CD14-positive monocyte (primary cell): ENCODE results near the gene MAST4. TPM values are rescaled to one million over a fixed set of nuclear protein-coding genes. Genes with fewer than 3 reads are reported as not detected.

Source experiments
- DNase-seq, 3 donors: peaks; one replicate each; pipeline ENCODE4 v3.0.0-alpha.2; 2011 to 2022
- H2AFZ ChIP-seq: 2 replicates; pipeline ENCODE4 v1.6.0; 2012; ENCODE audit warnings: mild to moderate bottlenecking, low read depth, low read length, inconsistent platforms; ENCODE audit not compliant: insufficient read depth, poor library complexity, severe bottlenecking
- H3K27ac ChIP-seq, 2 donors: 1 replicate in 1 of 2; 2 replicates in 1 of 2; pipeline ENCODE4 v1.5.1; 2012 to 2013; ENCODE audit warnings: low read length in 2 of 2, control low read depth in 1 of 2, inconsistent platforms in 1 of 2, low read depth in 1 of 2, mild to moderate bottlenecking in 1 of 2
- H3K27me3 ChIP-seq, 2 donors: one replicate each; pipeline versions ENCODE4 v1.6.0 to v1.6.1; 2011 to 2013; ENCODE audit warnings: low read length in 2 of 2; ENCODE audit not compliant: control insufficient read depth in 2 of 2, insufficient read depth in 2 of 2
- H3K36me3 ChIP-seq, 2 donors: replicated peaks in 1 of 2; 1 replicate in 1 of 2; 2 replicates in 1 of 2; pipeline versions ENCODE4 v1.5.1 to v1.6.1; 2012 to 2013; ENCODE audit warnings: low read length in 2 of 2, control low read depth in 1 of 2, inconsistent platforms in 1 of 2, mild to moderate bottlenecking in 1 of 2; ENCODE audit not compliant: insufficient read depth in 2 of 2, control insufficient read depth in 1 of 2
- H3K4me1 ChIP-seq, 2 donors: 1 replicate in 1 of 2; 2 replicates in 1 of 2; pipeline versions ENCODE4 v1.5.1 to v1.6.1; 2012 to 2013; ENCODE audit warnings: low read length in 2 of 2, control low read depth in 1 of 2, inconsistent platforms in 1 of 2, mild to moderate bottlenecking in 1 of 2, moderate library complexity in 1 of 2; ENCODE audit not compliant: insufficient read depth in 2 of 2, control insufficient read depth in 1 of 2
- H3K4me2 ChIP-seq: replicated peaks from 2 replicates; pipeline ENCODE3; 2012; ENCODE audit warnings: low read length, moderate library complexity, mild to moderate bottlenecking; ENCODE audit not compliant: poor library complexity, severe bottlenecking; ENCODE audit errors: extremely low read depth
- H3K4me3 ChIP-seq, 3 experiments: fragments of 200-600 bp in 1 of 3; sonication (generic) in 1 of 3; replicated peaks in 1 of 3; 1 replicate in 2 of 3; 2 replicates in 1 of 3; pipeline ENCODE4 v1.5.1; 2011 to 2013; ENCODE audit warnings: low read length in 3 of 3, mild to moderate bottlenecking in 3 of 3, control low read depth in 2 of 3, low read depth in 2 of 3, inconsistent platforms in 1 of 3, moderate library complexity in 1 of 3
- H3K79me2 ChIP-seq: 2 replicates; pipeline ENCODE4 v1.6.0; 2012; ENCODE audit warnings: mild to moderate bottlenecking, control low read depth, inconsistent platforms, low read length, moderate library complexity; ENCODE audit not compliant: insufficient read depth
- H3K9ac ChIP-seq: 2 replicates; pipeline ENCODE4 v1.6.0; 2017; ENCODE audit warnings: low read length, mild to moderate bottlenecking; ENCODE audit not compliant: insufficient read depth, poor library complexity, severe bottlenecking
- H3K9me3 ChIP-seq, 2 donors: replicated peaks in 1 of 2; 1 replicate in 1 of 2; 2 replicates in 1 of 2; pipeline versions ENCODE4 v1.5.1 to v1.6.1; 2012 to 2013; ENCODE audit warnings: low read length in 2 of 2, control low read depth in 1 of 2; ENCODE audit not compliant: control insufficient read depth in 1 of 2, insufficient read depth in 1 of 2
- H4K20me1 ChIP-seq: 2 replicates; pipeline ENCODE4 v1.6.0; 2012; ENCODE audit warnings: mild to moderate bottlenecking, low read length, control low read depth, moderate library complexity; ENCODE audit not compliant: insufficient read depth
- H3K27ac Mint-ChIP-seq, 7 donors: one replicate each; pipeline ENCODE4 v1.8.0; 2020; ENCODE audit warnings: mild to moderate bottlenecking in 7 of 7, mixed read lengths in 7 of 7, moderate library complexity in 6 of 7, inconsistent platforms in 2 of 7
- H3K27me3 Mint-ChIP-seq, 3 donors: one replicate each; pipeline ENCODE4 v1.8.0; 2021 to 2022; ENCODE audit warnings: low read depth in 3 of 3, mild to moderate bottlenecking in 3 of 3, mixed read lengths in 3 of 3, moderate library complexity in 3 of 3, inconsistent platforms in 1 of 3
- H3K36me3 Mint-ChIP-seq, 2 donors: one replicate each; pipeline ENCODE4 v1.8.0; 2020; ENCODE audit warnings: mixed read lengths in 2 of 2, inconsistent platforms in 1 of 2, mild to moderate bottlenecking in 1 of 2
- H3K4me1 Mint-ChIP-seq: one replicate; pipeline ENCODE4 v1.8.0; 2020; ENCODE audit warnings: mild to moderate bottlenecking, mixed read lengths
- H3K4me3 Mint-ChIP-seq, 2 donors: one replicate each; pipeline ENCODE4 v1.8.0; 2020; ENCODE audit warnings: mild to moderate bottlenecking in 2 of 2, mixed read lengths in 2 of 2, moderate library complexity in 1 of 2
- H3K9me3 Mint-ChIP-seq, 7 donors: one replicate each; pipeline ENCODE4 v1.8.0; 2020 to 2022; ENCODE audit warnings: mixed read lengths in 7 of 7, mild to moderate bottlenecking in 6 of 7, moderate library complexity in 6 of 7, inconsistent platforms in 2 of 7
- CTCF ChIP-seq: fragments of 200-600 bp; IDR thresholded peaks from one replicate; pipeline ENCODE4 v1.8.0; 2022; ENCODE audit warnings: antibody characterized with exemption, mild to moderate bottlenecking
- WGBS: methylation state at CpG from one replicate; pipeline ENCODE4 v1.1.5; 2013; ENCODE audit warnings: missing lambda C conversion rate; ENCODE audit not compliant: insufficient coverage; 5-methylcytosine and 5-hydroxymethylcytosine counted together
- intact Hi-C, 2 donors: fragments of 100-400 bp; cut with micrococcal nuclease; formaldehyde crosslinking; loops; one replicate each; pipeline versions ENCODE4 v1.15.0 to v1.15.1; 2023
- polyA plus RNA-seq, 3 donors: library from polyadenylated mRNA; depleted of rRNA in 1 of 3; unstranded in 2 of 3; stranded (reverse) in 1 of 3; fragments of 300-500 nt in 2 of 3; fragments of >200 nt in 1 of 3; fragmentation: Illumina TruSeq in 2 of 3; gene quantifications; 1 replicate in 2 of 3; 2 replicates in 1 of 3; pipeline ENCODE4 v1.2.3, GENCODE V29; 2012 to 2021

The MAST4 gene
- polyA plus RNA-seq, 3 donors: 0.03 to 0.24 TPM; not detected in 1

GRCh38 chr5:67026278-67026677 lies 430.1 kb downstream of the MAST4 start:
- H2AFZ ChIP-seq: no peak overlapping the region
- Mint-ChIP-seq H3K9me3 (no peaks in the 10 kb centered on the region), H3K4me1 (peaks cover 9% of the 10 kb centered on the region), H3K27ac (no peak overlapping the region), H3K4me3 (no peak overlapping the region), H3K27me3 (peaks cover 0 to 1% (median 0%) of the 10 kb centered on the region in 3 donors), H3K36me3 (no peaks in the 10 kb centered on the region)
- H3K9ac ChIP-seq: no peak overlapping the region
- intact Hi-C loops: no loop called here
- no CpG with 5 or more reads among the region's 1 CpG for WGBS
- TF ChIP-seq CTCF: no peak
- H4K20me1 ChIP-seq: no peaks in the 10 kb centered on the region
- no peak overlapping the region for H3K27ac ChIP-seq
- no peaks in the 10 kb centered on the region for H3K9me3 ChIP-seq
- H3K4me2 ChIP-seq: no peak overlapping the region
- H3K4me1 ChIP-seq: no peaks in the 10 kb centered on the region
- DNase-seq: no peak
- no peaks in the 10 kb centered on the region for H3K36me3 ChIP-seq
- no peak overlapping the region for H3K4me3 ChIP-seq
- H3K27me3 ChIP-seq: no peaks in the 10 kb centered on the region
- no peaks in the 10 kb centered on the region for H3K79me2 ChIP-seq

GRCh38 chr5:67027171-67027570 lies 431.0 kb downstream of the MAST4 start:
- Histone ChIP-seq H3K4me3 (no peak overlapping the region), H3K27me3 (no peaks in the 10 kb centered on the region), H3K9me3 (no peaks in the 10 kb centered on the region), H3K36me3 (no peaks in the 10 kb centered on the region), H3K4me2 (no peak overlapping the region), H3K4me1 (no peaks in the 10 kb centered on the region), H3K27ac (no peak overlapping the region), H3K9ac (no peak overlapping the region), H3K79me2 (no peaks in the 10 kb centered on the region), H4K20me1 (no peaks in the 10 kb centered on the region), H2AFZ (no peak overlapping the region)
- H3K4me3 Mint-ChIP-seq: no peak overlapping the region
- no peak for DNase-seq
- no CpG with 5 or more reads among the region's 2 CpGs for WGBS
- no peak overlapping the region for H3K27ac Mint-ChIP-seq
- H3K36me3 Mint-ChIP-seq: no peaks in the 10 kb centered on the region
- no peaks in the 10 kb centered on the region for H3K9me3 Mint-ChIP-seq
- no peak for TF ChIP-seq CTCF
- intact Hi-C loops: no loop called here
- H3K27me3 Mint-ChIP-seq: peaks cover 0 to 1% (median 0%) of the 10 kb centered on the region in 3 donors
- peaks cover 9% of the 10 kb centered on the region for H3K4me1 Mint-ChIP-seq
